NCI-H446 treated with DMSO at 0.1 percent for 48 hours (cell line): ENCODE results near the gene UBE2O.

ENCODE experiments used
- DNase-seq: peaks from one replicate; lab custom pipeline; 2025; lab: John Stamatoyannopoulos, UW

The UBE2O gene

GRCh38 chr17:76452660-76453430, at the start of gene UBE2O:
UBE2O (minus strand) TSS chr17:76453152; CDS start chr17:76453141, 11 bp downstream.
- peak; percentile 66 for DNase-seq

- DNase-seq = no peak
Observed at GRCh38 chr17:76501827-76502307, 48.9 kb upstream of the UBE2O start.

GRCh38 chr17:76501018-76501826, 48.3 kb upstream of the UBE2O start, which contains the start of gene RHBDF2:
RHBDF2 (minus strand) TSS chr17:76501423; CDS start chr17:76481524, 19,899 bp downstream.
- DNase-seq = peak; percentile 46

DNA sequence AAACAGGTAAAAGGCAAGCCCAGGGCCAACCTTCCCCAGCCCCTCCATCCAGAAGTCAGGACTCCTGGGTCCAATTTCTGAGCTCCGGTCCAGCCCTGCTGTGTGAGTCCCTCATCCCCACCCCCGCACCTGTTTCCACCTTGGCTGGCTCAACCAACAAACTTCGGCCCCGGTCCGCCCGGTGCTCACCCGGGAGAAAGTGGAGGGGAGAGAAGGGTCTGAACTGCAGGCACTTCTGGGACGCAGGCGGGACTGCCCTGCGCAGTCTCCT, 47.7 kb upstream of the UBE2O start:
- no peak for DNase-seq

GRCh38 chr17:76500074-76500746, 47.3 kb upstream of the UBE2O start:
- no peak for DNase-seq

DNA sequence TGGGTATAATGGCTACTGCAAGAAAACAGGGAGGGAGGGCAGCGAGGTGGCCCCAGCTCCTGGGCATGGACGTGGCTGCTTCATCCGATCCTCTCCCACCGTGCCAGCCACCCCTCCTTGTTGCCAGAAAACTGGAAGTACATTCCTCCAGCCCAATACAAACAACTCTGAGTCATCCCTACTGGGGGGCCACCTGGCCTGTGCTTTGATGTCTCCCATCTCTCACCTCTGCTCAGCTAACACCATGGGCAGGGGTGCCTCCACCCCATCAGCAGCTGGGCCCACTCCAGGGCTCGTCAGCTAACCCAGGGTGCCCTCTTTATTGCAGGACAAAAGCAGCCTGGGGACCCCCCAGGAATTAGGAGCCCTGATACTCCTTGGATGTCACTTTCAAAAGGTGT, 46.3 kb upstream of the UBE2O start:
- DNase-seq = peak; percentile 6

DNA sequence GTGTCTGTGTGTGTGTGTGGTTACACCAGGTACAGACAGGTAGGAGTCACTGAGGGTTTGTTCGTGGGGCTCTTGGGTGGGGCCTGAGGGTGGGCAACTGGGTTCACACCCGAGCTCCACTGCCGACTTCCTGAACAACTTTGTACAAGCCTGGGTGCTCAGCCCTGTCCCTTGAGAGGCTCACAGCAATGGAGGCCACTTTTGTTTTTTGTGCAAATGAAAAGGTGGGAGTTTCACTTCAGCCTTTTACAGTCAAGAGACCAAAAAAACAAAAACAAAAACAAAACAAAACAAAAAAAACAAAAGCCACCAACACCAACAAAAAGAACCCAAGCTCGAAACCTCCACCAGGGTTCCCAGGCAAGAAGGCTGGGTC, 45.9 kb upstream of the UBE2O start:
- DNase-seq = no peak

DNA sequence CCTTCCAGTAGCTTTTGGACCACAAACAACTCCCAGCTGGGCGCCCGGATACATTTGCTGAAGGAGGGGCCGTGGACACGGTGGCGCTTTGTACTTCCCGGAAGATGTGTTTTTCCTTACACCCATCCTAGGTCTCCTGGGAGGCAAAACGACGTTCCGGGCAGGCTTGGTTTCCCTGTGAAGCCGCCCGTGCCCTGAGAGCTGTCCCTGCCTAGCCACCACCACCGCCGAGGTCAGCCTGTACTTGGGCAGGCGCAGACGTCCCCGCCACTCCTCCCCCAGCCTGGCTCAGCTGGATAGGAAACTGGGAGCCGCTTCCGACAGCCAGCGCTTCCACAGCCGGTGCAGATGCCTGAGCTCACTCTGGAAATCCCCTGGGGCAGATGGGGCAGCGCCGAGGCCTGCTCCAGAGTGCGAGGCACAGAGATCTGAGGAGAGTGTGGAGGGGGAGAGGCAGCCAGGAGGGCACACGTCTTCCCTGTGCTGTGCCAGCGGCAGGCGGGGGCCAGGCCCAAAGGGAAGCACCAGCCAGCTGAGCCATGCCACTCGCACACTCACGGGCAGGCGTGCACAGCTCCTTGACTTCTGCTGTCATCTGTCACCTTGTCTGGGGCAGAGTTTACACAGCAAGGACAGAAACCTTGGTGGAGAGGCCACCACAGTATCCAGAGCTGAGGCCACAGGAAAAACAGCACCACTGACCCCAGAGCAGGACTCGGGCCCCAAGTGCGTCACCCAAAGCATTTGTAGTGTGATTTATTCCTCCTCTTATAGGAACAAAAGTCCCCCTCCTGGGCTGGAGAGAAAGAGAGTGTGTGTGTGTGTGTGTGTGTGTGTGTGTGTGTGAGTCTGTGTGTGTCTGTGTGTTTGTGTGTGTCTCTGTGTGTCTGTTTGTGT, 45.3 kb upstream of the UBE2O start:
- peak; percentile 71 for DNase-seq

- no peak for DNase-seq
Observed at GRCh38 chr17:76497699-76497978, 44.7 kb upstream of the UBE2O start.

- DNase-seq = no peak
Observed at GRCh38 chr17:76496464-76496863, 43.5 kb upstream of the UBE2O start.

DNA sequence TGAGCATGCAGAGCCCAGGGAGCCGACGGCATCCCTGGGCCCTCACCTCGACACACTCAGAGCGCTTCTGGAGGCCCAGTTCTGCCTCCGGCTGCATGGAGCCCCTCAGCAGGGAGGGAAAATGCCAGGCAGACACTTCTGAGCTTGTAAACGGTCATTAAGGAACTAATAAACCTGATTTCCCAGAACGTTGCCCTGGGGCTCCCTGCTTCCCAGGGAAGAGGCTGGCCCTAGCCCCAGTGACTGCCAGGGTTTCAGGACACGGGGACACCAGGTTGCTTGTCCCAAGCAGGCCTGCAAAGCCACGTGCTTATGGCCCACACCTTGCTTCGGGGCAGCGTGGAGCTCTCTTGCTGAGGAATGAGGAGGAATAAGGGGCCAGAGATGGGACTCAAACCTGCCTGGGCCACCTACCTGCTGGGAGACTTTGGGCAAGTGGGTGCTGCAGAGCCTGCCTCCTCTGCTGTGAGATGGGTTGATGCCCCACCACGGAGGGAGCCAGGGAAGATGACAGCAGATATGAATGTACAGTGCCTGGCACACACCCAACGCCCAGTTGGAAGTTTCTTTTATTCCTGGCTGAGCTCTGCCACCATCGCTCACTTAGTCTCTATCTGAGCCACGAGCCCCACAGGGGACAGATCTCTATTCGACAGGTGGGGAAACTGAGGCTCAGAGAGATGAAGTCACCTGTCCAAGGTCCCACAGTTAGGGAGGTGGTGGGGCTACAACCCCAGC, 42.9 kb upstream of the UBE2O start:
- no peak for DNase-seq

DNA sequence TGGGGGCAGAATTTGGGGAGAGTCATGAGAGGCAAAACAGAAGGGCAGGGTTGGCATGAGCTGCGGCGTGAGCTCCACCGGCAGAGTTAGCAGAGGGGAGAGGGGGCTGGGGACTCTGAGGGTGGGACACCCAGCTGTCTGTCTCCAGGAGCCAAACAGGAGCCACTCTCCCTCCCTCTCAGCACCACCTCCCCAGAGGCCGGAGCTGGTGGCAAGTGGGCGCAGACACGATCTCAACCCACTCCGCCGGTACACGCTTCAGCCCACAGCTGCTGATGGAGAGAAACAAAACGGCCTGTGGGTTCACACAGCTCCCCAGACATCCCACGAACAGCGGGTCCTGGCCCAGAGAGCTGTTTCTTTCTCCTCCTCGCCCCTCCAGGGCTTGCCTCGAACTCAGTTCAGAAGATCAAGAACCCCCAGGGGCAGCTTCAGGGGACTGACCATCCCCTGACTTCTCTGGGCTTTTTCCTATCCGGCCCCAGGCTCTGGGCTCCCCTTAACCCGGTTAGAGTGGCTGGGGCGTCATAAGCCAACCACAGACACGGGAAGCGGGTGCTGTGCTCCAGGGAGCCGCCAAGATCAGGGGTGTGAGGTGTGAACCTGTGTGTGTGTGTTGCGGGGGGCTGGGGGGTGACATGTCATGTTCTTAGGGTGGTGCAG, 40.7 kb upstream of the UBE2O start:
- no peak for DNase-seq

DNA sequence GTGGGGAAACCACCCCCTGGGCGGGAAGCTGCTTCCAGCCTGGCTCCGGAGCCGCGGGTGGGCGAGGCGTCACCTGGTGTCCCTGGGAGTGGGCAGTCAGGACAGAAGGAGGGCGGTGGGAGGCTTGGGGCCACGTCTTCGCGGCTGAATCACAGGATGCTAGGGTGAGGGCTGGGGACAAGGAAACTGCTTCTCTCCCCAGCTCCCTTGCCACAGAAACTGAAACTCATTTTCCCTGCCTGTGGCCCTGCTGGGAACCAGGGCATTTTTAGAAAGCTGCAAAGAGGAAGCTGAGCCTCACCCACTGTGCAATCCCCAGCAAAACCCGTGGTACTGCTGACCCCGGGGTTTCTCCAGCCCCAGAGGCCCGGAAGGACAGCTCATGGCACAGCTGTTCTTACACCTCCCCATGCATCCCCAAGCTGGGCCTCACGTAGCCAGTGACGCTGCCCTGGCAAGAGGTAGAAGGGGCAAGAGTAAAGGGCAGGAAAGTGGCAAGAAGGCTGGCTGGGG, 40.1 kb upstream of the UBE2O start:
- DNase-seq = no peak

DNA sequence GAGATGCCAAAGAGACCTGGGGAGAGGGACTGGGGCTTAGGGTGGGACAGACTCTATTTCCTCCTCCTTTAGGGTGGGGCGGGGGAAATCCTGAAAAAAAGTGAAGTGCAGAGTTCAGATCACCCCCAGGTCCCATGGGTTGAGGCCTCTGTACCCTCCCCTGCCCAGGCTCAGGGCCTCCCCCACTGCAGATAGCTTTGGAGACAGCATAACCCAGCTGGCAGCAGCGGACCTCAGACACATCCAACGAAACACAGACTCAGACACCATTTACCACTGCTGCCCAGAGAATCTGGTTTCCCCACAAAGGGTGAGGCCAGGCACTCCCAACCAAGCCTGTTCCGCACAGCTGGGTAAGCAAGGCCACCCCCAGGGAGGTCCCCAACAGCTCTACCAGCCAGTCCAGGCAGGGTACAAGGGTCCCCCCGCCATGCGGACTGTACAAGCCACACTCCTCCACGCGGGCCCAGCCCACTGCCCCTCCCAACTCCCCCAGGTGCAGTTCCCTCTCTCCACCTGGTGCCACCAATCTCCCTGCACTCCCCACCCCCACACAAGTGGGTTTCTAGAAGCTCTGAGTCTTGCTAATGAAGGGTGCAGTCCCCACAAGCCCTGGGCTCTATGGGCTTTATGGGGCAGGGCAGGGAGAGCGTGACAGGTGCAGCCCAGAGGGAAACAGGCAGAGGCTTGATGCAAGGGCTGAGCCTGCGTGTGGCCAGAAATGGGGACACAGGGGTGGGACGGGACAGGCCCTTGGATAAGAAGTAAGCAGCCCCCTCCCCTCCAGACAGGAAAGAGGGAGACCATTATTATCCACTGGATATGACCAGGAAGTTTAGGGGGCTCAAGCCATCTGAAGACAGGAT, 39.4 kb upstream of the UBE2O start:
- no peak for DNase-seq

- DNase-seq = no peak
Observed at GRCh38 chr17:76491271-76492122, 38.5 kb upstream of the UBE2O start.

DNA sequence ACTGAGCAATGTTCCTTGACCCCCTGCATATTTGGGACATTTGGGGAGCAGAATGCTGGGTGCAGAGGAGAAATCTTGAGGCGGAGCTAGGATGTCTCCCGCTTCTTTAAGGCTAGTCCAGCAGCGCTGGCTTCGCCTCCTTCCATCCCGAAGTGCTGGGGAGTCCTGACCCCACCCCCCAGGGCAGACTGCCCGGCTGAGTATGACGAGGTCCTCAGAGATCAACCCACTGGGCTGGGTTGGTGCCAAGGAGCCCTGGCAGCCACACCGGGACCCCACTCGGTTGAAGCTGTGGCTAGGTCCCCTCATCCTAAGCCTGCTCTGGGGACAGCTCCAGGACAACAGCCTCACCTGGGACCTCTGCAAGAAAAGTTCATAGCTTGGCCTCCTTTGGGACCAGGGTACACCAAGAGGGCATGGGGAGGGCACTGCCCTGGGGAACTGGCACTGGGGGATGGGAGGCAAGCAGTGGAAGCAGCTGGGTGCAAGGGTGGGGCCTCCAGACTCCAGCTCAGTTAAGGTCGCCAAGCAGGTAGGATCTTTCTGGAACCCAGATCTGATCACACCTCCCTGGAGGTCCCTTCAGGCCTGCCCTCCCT, 37.3 kb upstream of the UBE2O start:
- no peak for DNase-seq

GRCh38 chr17:76487451-76488192, 34.7 kb upstream of the UBE2O start:
- DNase-seq = no peak
